Spleen (tissue), 11 donors: ENCODE measurements around the gene SOX6. TPM values are rescaled to one million over a fixed set of nuclear protein-coding genes. Genes with fewer than 3 reads are reported as not detected.

Source experiments
- DNase-seq: peaks from one replicate; pipeline ENCODE4 v3.0.0-alpha.2; 2020
- H3K27ac ChIP-seq, 8 donors: fragments of 200-600 bp; sonication (generic) in 7 of 8; 1 replicate in 4 of 8; 2 replicates in 4 of 8; pipeline versions ENCODE4 v1.5.0 to v1.8.0; 2016 to 2021; ENCODE audit warnings: inconsistent platforms in 4 of 8, mild to moderate bottlenecking in 4 of 8, moderate library complexity in 1 of 8
- H3K27me3 ChIP-seq, 7 donors: fragments of 200-600 bp; sonication (generic) in 6 of 7; replicated peaks in 1 of 7; 1 replicate in 4 of 7; 2 replicates in 3 of 7; pipeline versions ENCODE4 v1.5.0 to v1.8.0; 2016 to 2021; ENCODE audit warnings: inconsistent platforms in 3 of 7, mild to moderate bottlenecking in 1 of 7
- H3K36me3 ChIP-seq, 6 donors: fragments of 200-600 bp; sonication (generic) in 5 of 6; 1 replicate in 4 of 6; 2 replicates in 2 of 6; pipeline versions ENCODE4 v1.5.0 to v1.8.0; 2016 to 2021; ENCODE audit warnings: inconsistent platforms in 2 of 6
- H3K4me1 ChIP-seq, 6 donors: fragments of 200-600 bp; sonication (generic) in 5 of 6; 1 replicate in 3 of 6; 2 replicates in 3 of 6; pipeline versions ENCODE4 v1.5.0 to v1.8.0; 2016 to 2021; ENCODE audit warnings: inconsistent platforms in 3 of 6
- H3K4me3 ChIP-seq, 8 donors: fragments of 200-600 bp; sonication (generic) in 7 of 8; 1 replicate in 4 of 8; 2 replicates in 4 of 8; pipeline versions ENCODE4 v1.5.0 to v1.8.0; 2016 to 2021; ENCODE audit warnings: inconsistent platforms in 4 of 8, mild to moderate bottlenecking in 4 of 8, moderate library complexity in 2 of 8
- H3K9me3 ChIP-seq, 8 donors: fragments of 200-600 bp; sonication (generic) in 7 of 8; 1 replicate in 4 of 8; 2 replicates in 4 of 8; pipeline versions ENCODE4 v1.5.0 to v1.8.0; 2016 to 2021; ENCODE audit warnings: inconsistent platforms in 4 of 8
- CTCF ChIP-seq, 11 experiments: fragments of 200-600 bp in 7 of 11; fragments of 450-650 bp in 4 of 11; sonication (generic) in 4 of 11; IDR thresholded peaks in 8 of 11; conservative IDR thresholded peaks in 3 of 11; 1 replicate in 7 of 11; 2 replicates in 4 of 11; pipeline versions ENCODE4 v1.4.0 to v1.8.0; 2016 to 2021; ENCODE audit warnings: antibody characterized with exemption in 11 of 11, inconsistent platforms in 4 of 11, mild to moderate bottlenecking in 1 of 11
- POLR2A ChIP-seq, 3 donors: fragments of 450-650 bp; IDR thresholded peaks; one replicate each; pipeline ENCODE4 v1.5.1; 2017; ENCODE audit warnings: antibody characterized with exemption in 3 of 3, mild to moderate bottlenecking in 1 of 3
- POLR2AphosphoS5 ChIP-seq, 3 donors: sonication (generic); formaldehyde crosslinking; IDR thresholded peaks; one replicate each; pipeline ENCODE4 v1.5.1; 2017; ENCODE audit warnings: antibody characterized with exemption in 3 of 3
- whole genome bisulfite sequencing, 5 donors: extraction: QIAGEN DNeasy Blood & Tissue Kit in 3 of 5; methylation state at CpG; one replicate each; pipeline versions ENCODE4 v1.1.5 to v1.1.7; 2013 to 2018; 5-methylcytosine and 5-hydroxymethylcytosine counted together
- intact Hi-C: fragments of 100-400 bp; cut with DNase I; formaldehyde crosslinking; loops from one replicate; pipeline ENCODE4 v1.15.0; 2023; ENCODE audit warnings: low total_unique reads
- polyA plus RNA-seq, 3 donors: library from polyadenylated mRNA; stranded (reverse); fragments of 200-250 nt; gene quantifications; one replicate each; pipeline ENCODE4 v1.2.1, GENCODE V29; 2013
- total RNA-seq, 7 donors: library from RNA; depleted of rRNA in 3 of 7; stranded (reverse); fragments of >200 nt in 3 of 7; fragmentation: NEBNext Ultra II Directional in 4 of 7; extraction: Animal tissue kit (Norgen Biotek cat#: 25700) in 4 of 7; gene quantifications; one replicate each; pipeline versions ENCODE4 v1.1.0 to v1.2.1, GENCODE V29; 2016 to 2021
- donor health status: healthy with polysubstance abuse.
- donor health status: DM: no; HTN: no; CAD: no; lungs with moderate emphysema.
- donor health status: DM: no; HTN: no; CAD: no.
- donor health status: Bipolar disorder and iron deficiency.
- donor health status: healthy.
- donor health status: DM: no; HTN: no; CAD: no.
- donor health status: DM: yes; HTN: yes; CAD: no.

The SOX6 gene
- total and polyA plus RNA-seq, 10 donors, result 0.11 to 12.4 (median 3.7) TPM

GRCh38 chr11:16178273-16178672, 178.1 kb downstream of the SOX6 start:
- Histone ChIP-seq H3K27ac (no peak overlapping the region), H3K9me3 (no peaks in the 10 kb centered on the region), H3K4me1 (no peaks in the 10 kb centered on the region), H3K27me3 (no peaks in the 10 kb centered on the region), H3K36me3 (no peaks in the 10 kb centered on the region), H3K4me3 (no peak overlapping the region)
- intact Hi-C loops, result no loop called here
- TF ChIP-seq POLR2A (IDR thresholded peaks at IDR 0.05) (no peak), POLR2AphosphoS5 (IDR thresholded peaks at IDR 0.05) (no peak), CTCF (IDR thresholded peaks at IDR 0.05 in 8 of 11, conservative IDR thresholded peaks at IDR 0.05 in 3 of 11) (no peak)
- WGBS, 5 donors, result 93 to 98% (median 95%) methylated on average over 1 of the region's 1 CpG
- DNase-seq, result no peak

- no peak for TF ChIP-seq CTCF (IDR thresholded peaks at IDR 0.05 in 8 of 11, conservative IDR thresholded peaks at IDR 0.05 in 3 of 11)
- no peak for TF ChIP-seq POLR2AphosphoS5 (IDR thresholded peaks at IDR 0.05)
- TF ChIP-seq POLR2A (IDR thresholded peaks at IDR 0.05), result no peak
- no peaks in the 10 kb centered on the region for H3K27me3 ChIP-seq
- H3K4me1 ChIP-seq, result no peaks in the 10 kb centered on the region
- no peak overlapping the region for H3K27ac ChIP-seq
- intact Hi-C loops, result no loop called here
- 87 to 97% (median 94%) methylated on average over 3 of the region's 3 CpGs for WGBS, 5 donors
- no peaks in the 10 kb centered on the region for H3K9me3 ChIP-seq
- H3K36me3 ChIP-seq, result no peaks in the 10 kb centered on the region
- no peak for DNase-seq
- no peak overlapping the region for H3K4me3 ChIP-seq
Observed at GRCh38 chr11:16177688-16178087, 178.7 kb downstream of the SOX6 start.

- H3K4me1 ChIP-seq, result no peaks in the 10 kb centered on the region
- H3K27ac ChIP-seq, result no peak overlapping the region
- TF ChIP-seq CTCF (IDR thresholded peaks at IDR 0.05 in 8 of 11, conservative IDR thresholded peaks at IDR 0.05 in 3 of 11), result no peak
- TF ChIP-seq POLR2AphosphoS5 (IDR thresholded peaks at IDR 0.05), result no peak
- intact Hi-C loops, result no loop called here
- no peak for DNase-seq
- H3K9me3 ChIP-seq, result no peaks in the 10 kb centered on the region
- no peaks in the 10 kb centered on the region for H3K36me3 ChIP-seq
- H3K4me3 ChIP-seq, result no peak overlapping the region
- no peaks in the 10 kb centered on the region for H3K27me3 ChIP-seq
Observed at GRCh38 chr11:16173798-16174197, 182.5 kb downstream of the SOX6 start.

- H3K27me3 ChIP-seq, result no peaks in the 10 kb centered on the region
- H3K9me3 ChIP-seq, result no peaks in the 10 kb centered on the region
- no peak for DNase-seq
- H3K36me3 ChIP-seq, result no peaks in the 10 kb centered on the region
- intact Hi-C loops, result no loop called here
- 80 to 86% (median 83%) methylated on average over 2 of the region's 2 CpGs for WGBS, 5 donors
- H3K4me1 ChIP-seq, result no peaks in the 10 kb centered on the region
- no peak for TF ChIP-seq POLR2A (IDR thresholded peaks at IDR 0.05)
- TF ChIP-seq POLR2AphosphoS5 (IDR thresholded peaks at IDR 0.05), result no peak
- no peak for TF ChIP-seq CTCF (IDR thresholded peaks at IDR 0.05 in 8 of 11, conservative IDR thresholded peaks at IDR 0.05 in 3 of 11)
- no peak overlapping the region for H3K4me3 ChIP-seq
- no peak overlapping the region for H3K27ac ChIP-seq
Observed at GRCh38 chr11:16171882-16172281, 184.5 kb downstream of the SOX6 start.
